ENCODE data around the gene SPEM3.

- TF ChIP-seq CTCF (IDR thresholded peaks at IDR 0.05; ENCODE audit: poor library complexity) (no peak), EZH2 (IDR thresholded peaks at IDR 0.05; ENCODE audit: borderline replicate concordance) (no peak), EZH2phosphoT487 (IDR thresholded peaks at IDR 0.05; ENCODE audit: low read depth, severe bottlenecking, unreplicated experiment) (no peak)
Measured at GRCh38 chr17:7468290-7468689, 39.6 kb downstream of the SPEM3 start.
